CD4-positive, alpha-beta T cell treated with Interleukin-10 for 1 hour (primary cell): ENCODE results near the gene MLLT1.

ENCODE experiments used
- DNase-seq: peaks from one replicate; pipeline ENCODE4 v3.0.0-alpha.2; 2020

The MLLT1 gene

GRCh38 chr19:6220385-6221191, 59.2 kb downstream of the MLLT1 start:
- DNase-seq, result no peak

- DNase-seq, result no peak
Observed at GRCh38 chr19:6219586-6220290, 60.0 kb downstream of the MLLT1 start.

- DNase-seq, result no peak
Observed at GRCh38 chr19:6219147-6219525, 60.6 kb downstream of the MLLT1 start.

GRCh38 chr19:6218491-6219146, 61.2 kb downstream of the MLLT1 start:
- DNase-seq, result peak; percentile 83

- DNase-seq, result no peak
Observed at GRCh38 chr19:6217752-6218334, 61.9 kb downstream of the MLLT1 start.

GRCh38 chr19:6216996-6217751, 62.6 kb downstream of the MLLT1 start:
- no peak for DNase-seq

GRCh38 chr19:6216236-6216995, 63.4 kb downstream of the MLLT1 start:
- no peak for DNase-seq

GRCh38 chr19:6215701-6216235, 64.0 kb downstream of the MLLT1 start:
- DNase-seq, result no peak

GRCh38 chr19:6214881-6215541, 64.8 kb downstream of the MLLT1 start:
- no peak for DNase-seq

- no peak for DNase-seq
Observed at GRCh38 chr19:6213696-6214641, 65.8 kb downstream of the MLLT1 start.

GRCh38 chr19:6213266-6213595, 66.5 kb downstream of the MLLT1 start:
- no peak for DNase-seq

- no peak for DNase-seq
Observed at GRCh38 chr19:6212403-6213265, 67.1 kb downstream of the MLLT1 start.

- DNase-seq, result no peak
Observed at GRCh38 chr19:6211632-6212402, 68.0 kb downstream of the MLLT1 start.

GRCh38 chr19:6210721-6211600, 68.8 kb downstream of the MLLT1 start:
- DNase-seq, result no peak

GRCh38 chr19:6210091-6210490, 69.7 kb downstream of the MLLT1 start:
- DNase-seq, result no peak

- DNase-seq, result no peak
Observed at GRCh38 chr19:6209680-6210079, 70.1 kb downstream of the MLLT1 start.

GRCh38 chr19:6209233-6209632, 70.5 kb downstream of the MLLT1 start:
- no peak for DNase-seq
